Activated naive CD4-positive, alpha-beta T cell treated with Interleukin-2 at 50 U/mL for 16 hours (primary cell): Measurements from ENCODE around the gene PRSS2.
"Not testable (repeated sequence)": the region's sequence is repeated elsewhere in the genome, so short reads cannot be mapped to it uniquely, and the experiment has no call there.

Experiments used
- DNase-seq: peaks from one replicate; pipeline ENCODE4 v3.0.0-alpha.2; 2020

Gene PRSS2

GRCh38 chr7:142770661-142771352 lies at the start of gene PRSS2:
Gene PRSS2, plus strand, starts transcription at chr7:142770970. Its CDS starts 13 bp downstream, at chr7:142770983.
- DNase-seq: no peak

DNA sequence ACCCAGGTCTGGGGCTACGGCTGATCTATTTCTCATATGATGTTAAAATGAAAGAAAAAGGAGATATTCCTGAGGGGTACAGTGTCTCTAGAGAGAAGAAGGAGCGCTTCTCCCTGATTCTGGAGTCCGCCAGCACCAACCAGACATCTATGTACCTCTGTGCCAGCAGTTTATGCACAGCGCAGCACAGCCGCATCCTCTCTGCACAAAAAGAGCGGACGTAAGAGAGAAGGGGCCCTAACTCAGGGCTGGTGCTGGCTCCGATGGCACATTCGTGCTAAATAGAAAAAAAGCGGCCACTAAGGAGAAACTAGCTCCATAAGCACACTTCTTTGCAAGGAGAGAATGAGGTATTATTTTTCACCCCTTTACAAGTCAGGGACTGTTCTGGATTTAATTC lies 49.8 kb upstream of the PRSS2 start:
- DNase-seq: no peak

- no peak for DNase-seq
Observed at GRCh38 chr7:142722248-142722794, 48.4 kb upstream of the PRSS2 start.

GRCh38 chr7:142733271-142733670 lies 37.5 kb upstream of the PRSS2 start:
- no peak for DNase-seq

GRCh38 chr7:142739923-142740492 lies 30.8 kb upstream of the PRSS2 start:
- DNase-seq: no peak

DNA sequence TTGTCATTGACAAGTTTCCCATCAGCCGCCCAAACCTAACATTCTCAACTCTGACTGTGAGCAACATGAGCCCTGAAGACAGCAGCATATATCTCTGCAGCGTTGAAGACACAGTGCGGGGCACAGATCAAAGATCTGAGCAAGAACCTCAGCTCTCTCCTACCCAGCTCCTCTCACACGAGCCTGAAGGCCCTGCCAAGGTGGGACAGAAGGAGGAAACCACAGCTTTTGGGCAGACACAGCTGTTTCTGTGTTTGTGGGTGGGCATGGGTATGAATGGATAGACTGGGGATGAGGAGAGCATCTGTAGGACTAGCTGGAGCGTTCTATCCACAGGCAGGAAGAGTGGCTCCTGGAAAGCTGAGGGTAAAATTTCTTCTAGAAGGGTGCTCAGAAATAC lies 30.0 kb upstream of the PRSS2 start:
- no peak for DNase-seq

GRCh38 chr7:142741932-142742331 lies 28.8 kb upstream of the PRSS2 start:
- not testable (repeated sequence) for DNase-seq

DNA sequence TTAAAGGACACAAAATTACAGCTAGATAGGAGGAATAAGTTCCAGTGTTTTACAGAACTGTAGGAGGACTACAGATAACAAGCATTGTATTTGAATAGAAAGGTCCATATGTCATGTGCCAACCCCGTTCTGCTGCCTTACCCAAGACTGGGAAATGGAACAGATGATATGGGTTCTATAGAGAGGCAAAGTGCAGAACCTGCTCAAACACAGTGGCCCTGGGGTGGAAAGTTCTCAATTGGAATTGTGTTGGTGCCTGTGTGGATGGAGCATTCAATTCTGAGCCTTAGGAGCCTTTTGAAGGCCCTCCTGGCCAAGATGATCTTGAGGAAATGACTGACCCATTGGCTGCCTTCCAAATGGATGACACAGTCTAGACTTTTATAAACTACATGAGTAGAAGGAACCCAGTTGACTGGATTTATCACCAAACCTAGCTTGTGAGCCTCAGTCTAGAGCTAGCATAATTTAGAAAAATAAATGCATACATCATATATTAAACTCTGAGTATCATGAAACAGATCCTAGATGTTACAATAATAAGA lies 25.6 kb upstream of the PRSS2 start:
- no peak for DNase-seq

DNA sequence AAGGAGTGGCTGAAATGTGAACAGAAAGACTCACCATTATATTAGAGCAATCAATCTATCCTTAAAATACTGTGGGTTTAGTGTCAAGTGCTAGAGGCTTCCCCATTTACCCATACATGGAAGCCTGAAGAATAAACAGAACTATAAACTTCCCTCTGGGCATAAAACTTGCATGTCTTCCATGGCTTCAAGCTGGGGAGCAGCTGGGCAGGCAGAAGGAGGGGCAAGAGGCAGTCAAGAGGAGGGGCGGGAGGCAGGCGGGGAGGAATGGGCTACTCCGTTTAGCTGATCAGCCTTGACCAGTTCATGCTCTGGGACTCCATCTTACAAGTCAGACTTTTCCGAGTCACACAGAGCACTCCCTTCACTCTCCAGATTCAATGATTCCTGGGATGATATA lies 25.0 kb upstream of the PRSS2 start:
- no peak for DNase-seq

- no peak for DNase-seq
Observed at GRCh38 chr7:142746264-142746663, 24.5 kb upstream of the PRSS2 start.

DNA sequence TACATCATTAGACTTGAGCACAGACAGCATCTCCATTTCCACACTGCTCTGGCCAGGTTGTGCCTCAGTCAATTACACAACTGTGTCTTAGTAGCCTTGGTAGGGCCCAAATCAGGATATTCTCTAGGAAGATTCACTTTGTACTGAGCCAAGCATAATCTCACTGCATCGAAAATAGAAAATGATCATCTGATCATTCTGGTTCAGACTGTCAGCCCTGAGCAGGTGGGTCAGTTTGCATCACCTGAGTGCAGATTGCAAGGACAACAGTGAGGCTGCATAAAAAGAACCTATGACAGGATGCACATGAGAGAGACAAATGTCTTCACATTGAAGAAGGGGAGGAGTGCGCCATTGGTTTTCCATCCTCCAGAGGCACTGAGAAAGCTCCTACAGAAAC lies 22.4 kb upstream of the PRSS2 start:
- DNase-seq: not testable (repeated sequence)

DNA sequence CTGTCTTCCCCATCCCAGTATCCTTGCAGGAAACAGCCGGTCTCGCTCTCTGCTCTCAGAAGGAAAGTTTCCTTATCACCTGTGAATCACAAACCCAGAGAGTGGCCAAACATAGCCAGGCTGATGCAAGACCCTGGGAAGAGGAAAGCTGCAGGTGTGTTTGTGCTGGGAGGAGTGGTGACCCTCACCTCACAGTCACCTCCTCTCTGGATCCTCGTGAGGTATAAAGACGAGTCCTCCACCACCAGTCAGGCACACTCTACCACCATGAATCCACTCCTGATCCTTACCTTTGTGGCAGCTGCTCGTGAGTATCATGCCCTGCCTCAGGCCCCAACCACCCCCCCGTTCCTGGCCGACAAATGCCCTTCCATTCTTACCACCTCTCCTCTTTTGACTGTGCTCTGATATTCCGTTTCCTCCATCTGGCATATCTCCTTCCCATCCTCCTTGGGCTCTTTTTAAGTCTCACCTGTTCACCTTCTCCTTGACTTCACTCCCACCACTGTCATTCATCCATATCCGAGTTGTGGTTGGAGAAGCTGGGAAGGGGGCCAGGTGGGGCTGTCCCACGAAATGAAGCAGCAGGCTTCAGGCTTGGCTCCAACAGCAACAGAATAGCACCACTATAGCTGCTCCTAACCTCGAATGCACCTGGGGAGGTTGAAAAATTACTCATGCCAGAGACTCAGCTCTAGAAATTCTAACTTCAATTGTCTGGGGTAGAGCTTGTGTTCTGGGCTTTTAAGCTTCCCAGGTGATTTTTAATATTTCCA lies 21.4 kb upstream of the PRSS2 start, which contains the start of gene PRSS1:
TSS of gene PRSS1 (plus strand) at position 255 of the 776 bp plus-strand sequence. CDS start at position 268, 13 bp downstream.
- no peak for DNase-seq

DNA sequence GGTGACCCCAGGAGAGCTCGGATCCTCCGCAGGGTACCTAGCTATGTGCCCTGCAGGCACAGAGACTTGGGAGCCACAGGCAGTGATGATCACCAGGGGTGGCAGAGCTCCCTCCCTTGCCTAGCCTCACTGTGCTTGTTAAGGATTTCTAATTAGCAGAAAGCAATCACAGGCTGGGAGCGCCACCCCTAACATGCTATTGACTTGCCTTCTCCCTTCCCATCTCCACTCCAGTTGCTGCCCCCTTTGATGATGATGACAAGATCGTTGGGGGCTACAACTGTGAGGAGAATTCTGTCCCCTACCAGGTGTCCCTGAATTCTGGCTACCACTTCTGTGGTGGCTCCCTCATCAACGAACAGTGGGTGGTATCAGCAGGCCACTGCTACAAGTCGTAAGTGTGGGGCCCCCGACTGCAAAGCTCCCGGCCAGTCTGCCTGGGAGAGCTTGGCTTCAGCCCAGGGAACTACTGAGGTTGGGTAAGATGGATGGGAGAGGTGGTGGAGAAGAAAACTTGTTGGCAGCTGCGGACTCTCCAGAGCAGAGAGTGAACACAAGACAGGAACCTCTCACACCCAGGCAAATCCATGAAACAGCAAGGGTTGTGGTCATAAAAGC lies 20.3 kb upstream of the PRSS2 start:
- DNase-seq: no peak

DNA sequence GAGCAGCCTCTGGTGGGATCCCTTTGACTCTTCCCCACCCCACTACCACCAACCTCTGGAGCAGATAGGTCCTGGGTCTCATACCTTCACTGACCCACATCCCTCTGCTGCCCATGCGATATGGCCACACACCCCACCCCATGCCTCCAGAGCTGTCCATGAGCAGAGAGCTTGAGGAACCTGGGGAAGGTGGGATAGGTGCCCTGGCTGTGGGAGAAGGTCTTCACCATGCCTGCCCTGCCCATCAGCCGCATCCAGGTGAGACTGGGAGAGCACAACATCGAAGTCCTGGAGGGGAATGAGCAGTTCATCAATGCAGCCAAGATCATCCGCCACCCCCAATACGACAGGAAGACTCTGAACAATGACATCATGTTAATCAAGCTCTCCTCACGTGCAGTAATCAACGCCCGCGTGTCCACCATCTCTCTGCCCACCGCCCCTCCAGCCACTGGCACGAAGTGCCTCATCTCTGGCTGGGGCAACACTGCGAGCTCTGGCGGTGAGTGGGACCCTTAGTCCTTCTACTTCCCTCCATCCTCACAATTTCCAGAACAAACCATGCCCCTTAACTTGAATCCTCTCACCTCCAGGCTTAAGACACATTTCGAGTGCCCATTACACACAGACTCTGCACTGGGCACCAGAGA lies 19.1 kb upstream of the PRSS2 start:
- DNase-seq: not testable (repeated sequence)

DNA sequence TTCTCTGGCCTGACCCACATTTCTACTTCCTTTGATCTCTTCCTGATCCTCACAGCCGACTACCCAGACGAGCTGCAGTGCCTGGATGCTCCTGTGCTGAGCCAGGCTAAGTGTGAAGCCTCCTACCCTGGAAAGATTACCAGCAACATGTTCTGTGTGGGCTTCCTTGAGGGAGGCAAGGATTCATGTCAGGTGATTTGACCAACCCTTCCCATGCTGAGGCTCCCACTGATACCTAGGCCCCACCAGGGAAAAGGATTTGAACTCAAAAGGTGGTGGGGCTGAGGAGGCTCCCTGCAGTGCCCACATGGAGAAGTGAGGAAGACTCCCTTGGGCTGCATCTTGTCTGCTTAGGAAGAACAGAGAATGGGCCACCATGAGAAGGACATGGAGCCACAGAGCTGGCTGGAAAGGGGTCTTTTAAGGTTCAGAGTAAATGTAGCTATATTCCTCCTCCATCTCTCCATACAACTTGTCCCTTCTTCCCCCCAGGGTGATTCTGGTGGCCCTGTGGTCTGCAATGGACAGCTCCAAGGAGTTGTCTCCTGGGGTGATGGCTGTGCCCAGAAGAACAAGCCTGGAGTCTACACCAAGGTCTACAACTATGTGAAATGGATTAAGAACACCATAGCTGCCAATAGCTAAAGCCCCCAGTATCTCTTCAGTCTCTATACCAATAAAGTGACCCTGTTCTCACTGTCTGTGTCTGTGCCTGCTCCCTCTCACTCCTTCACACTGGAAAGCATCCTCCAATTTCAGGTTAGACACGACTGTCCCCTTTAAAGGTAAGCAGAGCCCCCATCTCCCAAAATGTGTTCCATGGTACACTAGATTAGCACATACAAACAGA lies 18.2 kb upstream of the PRSS2 start:
- DNase-seq: no peak

DNA sequence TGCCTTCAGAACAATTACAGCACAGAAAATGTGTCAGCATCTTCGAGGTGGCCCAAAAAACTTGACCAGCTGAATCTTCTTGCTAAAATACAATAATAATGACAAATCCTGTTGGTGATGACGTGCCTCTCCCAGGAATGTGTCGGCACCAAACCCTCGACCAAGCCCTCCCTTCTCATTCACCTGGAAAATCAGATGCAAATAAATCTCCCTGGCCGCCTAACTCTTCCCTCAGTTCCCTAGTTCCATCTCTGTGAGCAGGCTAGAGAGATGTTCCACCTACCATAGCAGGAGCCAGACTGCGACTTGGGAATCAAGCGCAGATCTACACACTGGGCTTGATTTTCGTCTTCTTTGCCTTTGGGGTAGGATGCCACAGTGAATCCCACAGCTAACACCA lies 17.4 kb upstream of the PRSS2 start:
- DNase-seq: no peak

DNA sequence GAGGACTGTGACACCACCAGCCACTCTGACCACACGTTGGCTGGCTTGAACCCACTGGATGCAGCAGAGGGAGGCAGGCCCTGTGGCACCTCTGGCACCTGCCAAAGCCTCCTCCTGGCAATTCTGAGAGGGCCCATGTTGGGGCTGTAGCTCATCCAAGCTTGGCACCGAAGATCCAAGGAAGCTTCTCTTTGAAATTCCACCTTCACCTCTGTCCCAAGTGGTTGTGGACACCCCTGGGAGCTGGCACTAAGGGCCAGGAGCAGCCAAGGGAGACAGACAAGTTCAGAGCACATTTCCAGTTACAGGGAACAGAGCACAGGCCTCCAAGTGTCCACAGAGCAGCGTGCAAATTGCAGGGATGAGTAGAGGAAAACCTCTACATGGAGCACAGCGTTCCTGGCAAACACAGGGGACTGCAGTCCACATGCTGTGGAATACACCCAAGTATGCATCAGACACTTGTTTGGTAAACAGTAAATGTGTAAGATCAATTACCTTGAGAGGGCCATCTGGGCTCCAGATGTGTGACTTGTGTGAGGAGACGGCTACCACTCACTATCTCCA lies 16.8 kb upstream of the PRSS2 start:
- DNase-seq: not testable (repeated sequence)

DNA sequence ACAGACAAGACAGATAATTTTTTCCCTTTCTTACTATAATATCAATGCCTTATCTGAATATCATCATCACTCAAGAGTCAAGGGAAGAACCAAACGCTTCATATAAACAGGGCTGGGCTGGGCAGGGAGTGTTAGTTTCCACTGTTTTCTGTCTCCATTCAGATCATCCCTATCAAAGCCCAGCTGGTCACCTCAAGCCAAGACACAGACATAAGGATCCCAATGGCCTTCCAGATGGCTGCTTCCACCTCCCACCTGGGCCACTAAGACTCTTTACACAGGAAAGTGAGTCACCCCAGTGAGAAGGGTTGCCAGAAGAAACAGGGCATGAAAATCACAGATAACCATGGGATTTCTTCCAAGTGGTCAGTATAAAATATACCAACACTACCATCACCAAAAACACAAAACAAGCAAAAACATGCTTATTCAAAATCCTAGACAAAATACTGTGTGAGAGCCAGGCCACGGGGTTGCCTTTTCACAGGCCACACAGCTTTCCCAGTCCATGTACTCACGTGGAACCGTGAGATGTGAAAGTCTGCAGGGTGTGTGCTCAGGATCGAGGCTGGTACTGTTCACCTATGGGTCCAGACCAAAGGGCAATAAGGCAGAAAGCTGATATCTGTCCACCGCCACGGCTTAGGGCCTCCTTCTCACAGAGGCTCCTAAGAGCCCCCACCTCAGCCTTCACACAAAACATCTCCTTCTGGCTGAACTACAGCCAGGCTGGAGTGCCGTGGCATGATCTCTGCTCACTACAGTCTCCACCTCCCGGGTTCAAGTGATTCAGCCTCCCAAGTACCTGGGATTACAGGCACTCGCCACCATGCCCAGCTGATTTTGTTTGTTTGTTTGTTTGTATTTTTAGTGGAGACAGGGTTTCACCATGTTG lies 15.8 kb upstream of the PRSS2 start:
- no peak for DNase-seq

- DNase-seq: not testable (repeated sequence)
Observed at GRCh38 chr7:142758312-142758711, 12.5 kb upstream of the PRSS2 start.

DNA sequence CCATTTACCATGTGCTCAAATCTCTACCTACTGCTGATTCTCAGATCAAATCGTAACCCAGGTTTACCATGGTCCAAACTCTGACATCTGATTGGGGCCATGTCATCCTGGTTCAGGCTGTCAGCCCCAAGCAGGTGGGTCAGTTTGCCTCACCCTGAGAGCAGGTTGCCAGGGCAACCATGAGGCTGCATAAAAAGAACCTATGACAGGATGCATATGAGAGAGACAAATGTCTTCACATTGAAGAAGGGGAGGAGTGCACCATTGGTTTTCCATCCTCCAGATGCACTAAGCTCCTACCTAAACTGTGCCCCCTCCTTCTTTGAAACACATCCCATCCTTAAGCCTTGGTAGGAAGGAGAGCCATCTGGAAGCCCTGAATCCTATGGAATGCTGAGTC lies 11.3 kb upstream of the PRSS2 start:
- DNase-seq: no peak
